IPS DF 6.9 (cell line): Measurements from ENCODE around the gene EIF3B.
"Not testable (repeated sequence)": the region's sequence is repeated elsewhere in the genome, so short reads cannot be mapped to it uniquely, and the experiment has no call there.

Experiments used
- DNase-seq: peaks from one replicate; pipeline ENCODE4 v3.0.0-alpha.2; 2013; ENCODE audit warnings: low read depth, low spot score
- H3K27ac ChIP-seq: one replicate; pipeline ENCODE4 v1.5.1; 2013; ENCODE audit warnings: low read length, control low read depth
- H3K27me3 ChIP-seq: 2 replicates; pipeline ENCODE4 v1.6.1; 2013; ENCODE audit warnings: mild to moderate bottlenecking, low read length; ENCODE audit not compliant: control insufficient read depth, insufficient read depth
- H3K36me3 ChIP-seq: 2 replicates; pipeline ENCODE4 v1.6.1; 2013; ENCODE audit warnings: low read length; ENCODE audit not compliant: control insufficient read depth, insufficient read depth
- H3K4me1 ChIP-seq: 2 replicates; pipeline ENCODE4 v1.6.1; 2013; ENCODE audit warnings: low read length; ENCODE audit not compliant: control insufficient read depth, insufficient read depth
- H3K4me3 ChIP-seq: 2 replicates; pipeline ENCODE4 v1.5.1; 2013; ENCODE audit warnings: mild to moderate bottlenecking, low read length
- H3K9me3 ChIP-seq: 2 replicates; pipeline ENCODE4 v1.6.1; 2013; ENCODE audit warnings: low read length, inconsistent platforms; ENCODE audit not compliant: control insufficient read depth, insufficient read depth
- WGBS: extraction: QIAGEN DNeasy Blood & Tissue Kit; methylation state at CpG from one replicate; pipeline ENCODE4 v1.1.7; 2013; ENCODE audit warnings: mixed read lengths, missing lambda C conversion rate; ENCODE audit not compliant: insufficient read length, insufficient coverage; 5-methylcytosine and 5-hydroxymethylcytosine counted together

Gene EIF3B

GRCh38 chr7:2376351-2377154, 21.9 kb downstream of the EIF3B start:
- WGBS, result no CpG with 5 or more reads among the region's 27 CpGs
- Histone ChIP-seq H3K27ac (no peak overlapping the region), H3K27me3 (no peaks in the 10 kb centered on the region), H3K9me3 (no peaks in the 10 kb centered on the region), H3K4me1 (no peaks in the 10 kb centered on the region), H3K4me3 (no peak overlapping the region), H3K36me3 (peaks cover 82% of the 10 kb centered on the region)
- no peak for DNase-seq

- peaks cover 76% of the 10 kb centered on the region for H3K36me3 ChIP-seq
- not testable (repeated sequence) for H3K27me3 ChIP-seq, H3K4me1 ChIP-seq, DNase-seq, H3K27ac ChIP-seq, H3K9me3 ChIP-seq, H3K4me3 ChIP-seq
- no CpG with 5 or more reads among the region's 18 CpGs for WGBS
Measured at GRCh38 chr7:2377492-2377891, 22.9 kb downstream of the EIF3B start.

GRCh38 chr7:2378125-2378524, 23.5 kb downstream of the EIF3B start:
- not testable (repeated sequence) for H3K9me3 ChIP-seq, H3K4me1 ChIP-seq, DNase-seq, H3K4me3 ChIP-seq, H3K27ac ChIP-seq, H3K27me3 ChIP-seq
- peaks cover 70% of the 10 kb centered on the region for H3K36me3 ChIP-seq
- no CpG with 5 or more reads among the region's 18 CpGs for WGBS

DNA sequence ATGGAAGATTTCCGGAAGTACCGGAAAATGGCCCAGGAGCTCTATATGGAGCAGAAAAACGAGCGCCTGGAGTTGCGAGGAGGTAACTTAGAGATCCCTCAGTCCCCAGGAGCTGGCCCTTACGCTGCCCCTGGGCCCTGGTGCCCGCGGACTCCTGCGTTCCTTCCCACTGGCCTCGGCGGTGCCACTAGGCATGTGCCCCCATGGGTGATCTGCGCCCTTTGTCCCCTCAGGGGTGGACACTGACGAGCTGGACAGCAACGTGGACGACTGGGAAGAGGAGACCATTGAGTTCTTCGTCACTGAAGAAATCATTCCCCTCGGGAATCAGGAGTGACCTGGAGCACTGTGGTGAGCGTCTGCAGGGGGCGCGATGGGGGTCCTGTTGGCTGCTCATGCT, 24.5 kb downstream of the EIF3B start:
- WGBS, result no CpG with 5 or more reads among the region's 20 CpGs
- Histone ChIP-seq H3K4me3 (no peak overlapping the region), H3K36me3 (peaks cover 64% of the 10 kb centered on the region), H3K9me3 (no peaks in the 10 kb centered on the region), H3K27ac (no peak overlapping the region), H3K27me3 (no peaks in the 10 kb centered on the region), H3K4me1 (no peaks in the 10 kb centered on the region; the same call in 1 of the 2 replicates)
- no peak for DNase-seq

GRCh38 chr7:2379821-2380450, 25.3 kb downstream of the EIF3B start:
- H3K9me3 ChIP-seq, result no peaks in the 10 kb centered on the region
- H3K36me3 ChIP-seq, result peaks cover 56% of the 10 kb centered on the region
- no peak overlapping the region for H3K27ac ChIP-seq
- no peaks in the 10 kb centered on the region; the same call in 1 of the 2 replicates for H3K4me1 ChIP-seq
- H3K27me3 ChIP-seq, result no peaks in the 10 kb centered on the region
- DNase-seq, result no peak
- WGBS, result no CpG with 5 or more reads among the region's 34 CpGs
- H3K4me3 ChIP-seq, result no peak overlapping the region

- Histone ChIP-seq H3K9me3 (no peaks in the 10 kb centered on the region), H3K27me3 (no peaks in the 10 kb centered on the region), H3K27ac (no peak overlapping the region), H3K4me1 (no peaks in the 10 kb centered on the region; the same call in 1 of the 2 replicates), H3K4me3 (no peak overlapping the region), H3K36me3 (peaks cover 51% of the 10 kb centered on the region)
- DNase-seq, result no peak
- WGBS, result no CpG with 5 or more reads among the region's 23 CpGs
Measured at GRCh38 chr7:2380461-2380860, 25.8 kb downstream of the EIF3B start.

GRCh38 chr7:2381227-2381626, 26.6 kb downstream of the EIF3B start:
- DNase-seq, result no peak
- H3K27me3 ChIP-seq, result no peaks in the 10 kb centered on the region
- H3K4me1 ChIP-seq, result no peaks in the 10 kb centered on the region; the same call in 1 of the 2 replicates
- H3K9me3 ChIP-seq, result no peaks in the 10 kb centered on the region
- H3K4me3 ChIP-seq, result no peak overlapping the region
- no peak overlapping the region for H3K27ac ChIP-seq
- peaks cover 44% of the 10 kb centered on the region for H3K36me3 ChIP-seq
- WGBS, result no CpG with 5 or more reads among the region's 5 CpGs

DNA sequence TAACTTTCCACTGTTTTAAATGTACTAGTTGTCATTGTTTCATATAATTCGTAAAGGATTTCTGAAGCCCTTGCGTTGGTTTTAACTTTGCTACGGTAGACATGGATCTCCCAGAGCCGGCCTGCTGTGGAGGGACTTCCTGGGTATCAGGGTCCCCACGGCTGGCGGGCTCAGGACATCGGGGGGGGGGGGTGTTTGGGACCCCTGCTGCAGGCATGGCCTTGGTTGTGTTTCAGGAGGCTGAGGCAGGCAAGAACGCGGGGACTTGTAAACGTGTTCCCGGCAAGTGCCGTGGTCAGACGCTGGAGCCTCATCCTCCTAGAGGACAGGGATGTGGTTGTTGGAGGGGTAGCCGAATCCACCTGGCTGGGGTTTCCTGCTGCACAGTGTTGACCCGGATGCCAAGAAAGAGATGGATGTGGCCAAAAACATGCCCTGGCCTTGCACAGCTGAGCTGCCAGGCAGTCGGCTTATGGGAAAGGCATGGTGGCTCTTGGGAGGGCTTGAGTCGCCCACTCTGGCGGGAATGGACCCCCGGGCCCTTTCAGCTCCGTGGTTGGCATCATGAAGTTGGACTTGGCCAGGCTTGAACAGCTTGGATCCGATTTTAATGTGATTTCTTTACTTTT, 27.4 kb downstream of the EIF3B start:
- Histone ChIP-seq H3K4me3 (no peak overlapping the region), H3K27ac (no peak overlapping the region), H3K4me1 (no peaks in the 10 kb centered on the region; the same call in 1 of the 2 replicates), H3K9me3 (no peaks in the 10 kb centered on the region), H3K36me3 (peaks cover 36% of the 10 kb centered on the region), H3K27me3 (no peaks in the 10 kb centered on the region)
- DNase-seq, result no peak
- WGBS, result no CpG with 5 or more reads among the region's 21 CpGs

DNA sequence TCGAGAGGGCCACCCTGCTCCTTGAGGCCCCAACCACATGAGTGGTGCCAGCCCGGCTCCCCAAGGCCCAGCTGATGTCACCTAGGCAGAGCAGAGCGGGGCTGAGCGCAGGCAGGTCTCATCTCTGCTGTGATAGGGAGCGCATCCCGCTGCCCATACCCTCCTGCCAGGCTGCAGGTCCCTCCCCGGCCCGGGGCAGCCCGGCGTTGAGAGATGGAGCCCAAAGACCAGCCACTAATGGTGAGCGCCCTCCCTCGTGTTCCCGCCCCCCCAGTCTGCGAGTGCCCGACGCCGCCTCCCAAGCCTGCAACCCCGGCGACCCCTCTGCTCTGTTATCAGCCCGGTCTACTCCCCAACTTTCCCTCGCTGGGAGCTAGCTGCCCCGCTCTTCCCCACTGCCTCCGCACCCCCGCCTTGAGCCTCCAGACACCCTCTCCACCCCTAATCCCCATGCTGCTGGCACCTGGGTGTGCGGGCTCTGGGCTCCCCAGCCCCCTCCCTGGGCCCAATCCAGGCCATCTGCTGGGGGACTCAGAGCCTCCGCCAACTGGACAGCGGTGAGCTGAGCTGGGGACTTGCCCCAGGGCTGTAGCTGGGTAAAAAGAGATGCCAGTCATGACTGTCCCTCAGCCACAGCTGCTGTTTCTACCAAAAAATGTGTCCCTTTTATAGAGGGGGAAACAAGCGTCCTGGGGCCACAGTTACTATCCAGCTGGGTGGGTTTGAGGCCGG, 29.1 kb downstream of the EIF3B start:
- no peak overlapping the region for H3K27ac ChIP-seq
- no peaks in the 10 kb centered on the region; the same call in none of the 2 replicates for H3K4me1 ChIP-seq
- no CpG with 5 or more reads among the region's 29 CpGs for WGBS
- H3K36me3 ChIP-seq, result peaks cover 35% of the 10 kb centered on the region
- no peak for DNase-seq
- H3K4me3 ChIP-seq, result no peak overlapping the region
- H3K27me3 ChIP-seq, result no peaks in the 10 kb centered on the region
- no peaks in the 10 kb centered on the region for H3K9me3 ChIP-seq
